CD1c-positive myeloid dendritic cell (primary cell): ENCODE measurements around the gene CFAP97D2.
A peak's percentile ranks its signal among the peaks of the same experiment; 100 is the strongest.
"Not testable (repeated sequence)": the region's sequence is repeated elsewhere in the genome, so short reads cannot be mapped to it uniquely, and the experiment has no call there.

Source experiments
- DNase-seq: peaks from one replicate; pipeline ENCODE4 v3.0.0-alpha.2; 2016; ENCODE audit errors: extremely low spot score

The CFAP97D2 gene

DNA sequence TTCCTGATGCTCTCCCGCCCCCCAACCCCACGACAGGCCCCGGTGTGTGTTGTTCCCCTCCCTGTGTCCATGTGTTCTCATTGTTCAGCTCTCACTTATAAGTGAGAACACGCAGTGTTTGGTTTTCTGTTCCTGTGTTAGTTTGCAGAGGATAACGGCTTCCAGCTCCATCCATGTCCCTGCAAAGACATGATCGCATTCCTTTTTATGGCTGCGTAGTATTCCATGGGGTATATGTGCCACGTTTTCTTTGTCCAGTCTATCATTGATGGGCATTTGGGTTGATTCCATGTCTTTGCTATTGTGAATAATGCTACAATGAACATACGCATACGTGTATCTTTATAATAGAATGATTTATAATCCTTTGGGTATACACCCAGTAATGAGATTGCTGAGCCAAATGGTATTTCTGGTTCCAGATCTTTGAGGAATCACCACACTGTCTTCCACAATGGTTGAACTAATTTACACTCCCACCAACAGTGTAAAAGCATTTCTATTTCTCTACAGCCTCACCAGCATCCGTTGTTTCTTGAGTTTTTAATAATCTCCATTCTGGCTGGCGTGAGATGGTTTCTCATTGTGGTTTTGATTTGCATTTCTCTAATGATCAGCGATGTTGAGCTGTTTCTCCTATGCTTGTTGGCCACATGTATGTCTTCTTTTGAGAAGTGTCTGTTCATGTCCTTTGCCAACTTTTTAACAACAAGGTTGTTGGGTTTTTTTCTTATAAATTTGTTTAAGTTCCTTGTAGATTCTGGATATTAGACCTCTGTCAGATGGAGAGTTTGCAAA lies 20.0 kb upstream of the CFAP97D2 start:
- not testable (repeated sequence) for DNase-seq

GRCh38 chr13:114161028-114161556 lies 18.0 kb upstream of the CFAP97D2 start:
- no peak for DNase-seq

GRCh38 chr13:114161644-114162532 lies 17.2 kb upstream of the CFAP97D2 start:
- peak; percentile 75 for DNase-seq

DNA sequence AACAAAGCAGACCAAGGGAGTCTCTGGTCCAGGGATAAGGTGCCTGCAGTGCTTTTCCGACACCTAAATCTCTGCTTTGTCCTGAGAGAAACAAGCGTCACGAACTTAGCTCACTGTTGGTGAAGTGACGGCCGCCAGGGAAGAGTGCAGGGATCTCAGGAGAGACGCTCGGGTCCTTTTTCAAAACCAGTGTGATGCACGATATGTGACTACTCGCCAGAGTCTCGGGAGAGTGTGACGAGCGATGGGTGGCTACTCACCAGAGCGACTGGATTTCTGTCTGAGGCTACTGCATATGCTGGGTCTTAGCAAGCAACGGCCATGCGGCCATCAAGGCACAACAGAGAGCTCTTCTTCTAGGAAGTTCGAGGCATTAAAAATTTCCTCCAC lies 16.5 kb upstream of the CFAP97D2 start:
- no peak for DNase-seq

DNA sequence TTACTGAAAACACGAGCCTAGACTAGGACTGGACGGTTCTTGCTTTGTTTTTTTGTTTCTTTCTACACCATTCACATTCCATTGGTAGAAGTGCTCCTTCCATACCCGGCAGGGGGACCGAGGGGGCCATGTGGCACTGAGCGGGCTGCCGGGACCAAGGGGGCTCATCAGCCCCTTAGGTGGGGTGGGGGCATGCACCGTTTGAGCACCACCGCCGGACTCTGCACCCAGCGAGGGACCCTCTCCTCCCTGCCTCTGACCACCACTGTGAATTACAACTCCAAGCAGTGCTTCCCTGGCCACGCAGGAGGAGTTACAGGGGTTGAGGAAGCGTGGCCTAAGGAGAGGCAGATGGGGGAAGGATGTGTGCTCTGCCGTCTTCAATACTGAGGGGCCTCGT lies 15.0 kb upstream of the CFAP97D2 start:
- no peak for DNase-seq

DNA sequence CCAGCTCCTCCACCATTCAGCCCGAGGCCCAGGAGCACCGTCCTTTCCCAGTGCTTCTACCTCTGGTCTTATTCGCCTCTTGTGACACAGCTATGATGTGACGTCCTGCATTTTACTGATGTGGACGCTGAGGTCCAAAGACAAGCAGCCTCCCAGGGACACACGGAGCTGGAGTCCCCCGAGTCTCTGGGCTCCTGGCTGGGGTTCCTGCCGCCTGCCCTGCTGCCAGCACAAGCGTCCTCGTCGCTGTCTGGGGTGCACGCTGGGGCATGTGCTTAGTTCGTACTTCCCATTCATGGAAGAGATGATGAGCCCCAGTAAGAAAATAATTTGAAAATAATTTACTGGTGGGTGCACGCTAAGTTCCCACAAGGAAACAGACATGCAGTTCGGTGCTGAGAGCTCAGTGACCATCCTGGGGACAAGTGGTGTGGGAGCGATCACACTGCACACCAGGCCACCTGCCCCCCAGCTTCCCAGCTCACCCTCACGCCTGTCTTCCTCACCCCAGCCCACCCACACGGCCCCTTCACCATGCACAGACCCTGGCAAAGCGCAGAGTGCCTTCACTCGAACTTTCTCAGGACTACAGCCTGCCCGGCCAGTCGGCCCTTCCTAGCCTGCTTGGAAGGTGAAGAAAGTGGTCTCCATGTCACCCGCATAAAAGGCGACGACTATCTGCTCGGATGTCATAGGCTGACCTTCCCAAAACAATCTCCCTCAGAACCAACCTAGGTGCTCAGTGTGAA lies 14.2 kb upstream of the CFAP97D2 start:
- no peak for DNase-seq

DNA sequence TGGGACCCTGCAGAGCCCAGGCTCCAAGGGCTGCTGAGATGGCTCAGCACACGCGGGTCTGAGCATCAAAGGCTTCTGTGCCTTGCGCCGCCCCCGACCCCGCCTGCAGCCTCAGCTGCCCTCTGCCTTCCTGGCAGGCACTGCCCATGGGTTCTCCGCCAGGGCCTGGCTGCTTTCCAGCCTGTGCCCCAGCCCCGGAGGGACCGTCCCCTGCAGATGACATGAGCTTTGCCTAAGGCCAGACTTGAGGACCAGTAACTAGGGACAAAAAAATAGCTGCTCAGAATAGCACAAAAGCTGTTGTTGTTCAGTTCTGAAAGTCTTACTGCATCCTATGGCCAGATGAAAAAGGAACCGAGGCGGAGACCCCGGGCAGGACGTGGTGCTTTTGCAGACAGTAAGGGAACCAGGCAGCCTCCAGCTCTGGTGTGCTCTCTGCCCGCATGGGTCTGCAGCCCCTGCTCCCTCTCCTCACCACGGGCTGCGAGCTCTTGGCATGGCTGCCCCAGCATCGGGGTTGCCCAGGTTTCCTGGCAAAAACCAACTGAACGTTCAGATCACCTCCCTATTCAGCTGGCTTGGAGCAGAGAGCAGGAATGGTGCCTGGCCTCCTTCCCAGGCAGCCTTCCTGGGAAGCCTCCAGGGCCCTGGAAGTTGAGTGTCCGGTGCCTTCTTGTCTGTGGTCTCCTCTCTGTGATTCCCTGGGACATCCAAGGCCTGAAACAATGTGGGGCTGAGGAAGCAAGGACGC lies 12.5 kb upstream of the CFAP97D2 start:
- DNase-seq: no peak

- DNase-seq: peak; percentile 52
Measured at GRCh38 chr13:114167426-114167825, 11.6 kb upstream of the CFAP97D2 start.

- no peak for DNase-seq
Measured at GRCh38 chr13:114167885-114168284, 11.2 kb upstream of the CFAP97D2 start.

DNA sequence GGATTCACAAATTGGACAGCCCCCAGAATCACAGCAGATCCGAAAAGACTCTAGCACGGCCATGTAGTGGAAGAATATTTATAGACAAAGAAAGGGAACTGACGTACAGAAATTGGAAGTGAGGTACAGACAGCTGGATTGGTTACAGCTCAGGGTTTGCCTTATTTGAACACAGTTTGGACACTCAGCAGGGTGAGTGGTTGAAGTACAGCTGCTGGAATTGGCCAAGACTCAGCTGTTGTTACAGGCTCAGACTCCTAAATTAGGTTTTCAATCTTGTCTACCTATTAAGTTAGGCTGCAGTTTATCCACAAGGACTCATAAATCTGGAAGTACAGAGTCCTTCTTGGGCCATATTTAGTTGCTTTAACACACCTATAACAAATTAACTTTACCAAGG lies 5.8 kb upstream of the CFAP97D2 start:
- DNase-seq: no peak

GRCh38 chr13:114173745-114174144 lies 5.3 kb upstream of the CFAP97D2 start:
- DNase-seq: no peak

- no peak for DNase-seq
Measured at GRCh38 chr13:114174529-114174961, 4.5 kb upstream of the CFAP97D2 start.

- not testable (repeated sequence) for DNase-seq
Measured at GRCh38 chr13:114176359-114176902, 2.6 kb upstream of the CFAP97D2 start.

GRCh38 chr13:114177245-114178010 lies 1.6 kb upstream of the CFAP97D2 start:
- peak; percentile 1 for DNase-seq

DNA sequence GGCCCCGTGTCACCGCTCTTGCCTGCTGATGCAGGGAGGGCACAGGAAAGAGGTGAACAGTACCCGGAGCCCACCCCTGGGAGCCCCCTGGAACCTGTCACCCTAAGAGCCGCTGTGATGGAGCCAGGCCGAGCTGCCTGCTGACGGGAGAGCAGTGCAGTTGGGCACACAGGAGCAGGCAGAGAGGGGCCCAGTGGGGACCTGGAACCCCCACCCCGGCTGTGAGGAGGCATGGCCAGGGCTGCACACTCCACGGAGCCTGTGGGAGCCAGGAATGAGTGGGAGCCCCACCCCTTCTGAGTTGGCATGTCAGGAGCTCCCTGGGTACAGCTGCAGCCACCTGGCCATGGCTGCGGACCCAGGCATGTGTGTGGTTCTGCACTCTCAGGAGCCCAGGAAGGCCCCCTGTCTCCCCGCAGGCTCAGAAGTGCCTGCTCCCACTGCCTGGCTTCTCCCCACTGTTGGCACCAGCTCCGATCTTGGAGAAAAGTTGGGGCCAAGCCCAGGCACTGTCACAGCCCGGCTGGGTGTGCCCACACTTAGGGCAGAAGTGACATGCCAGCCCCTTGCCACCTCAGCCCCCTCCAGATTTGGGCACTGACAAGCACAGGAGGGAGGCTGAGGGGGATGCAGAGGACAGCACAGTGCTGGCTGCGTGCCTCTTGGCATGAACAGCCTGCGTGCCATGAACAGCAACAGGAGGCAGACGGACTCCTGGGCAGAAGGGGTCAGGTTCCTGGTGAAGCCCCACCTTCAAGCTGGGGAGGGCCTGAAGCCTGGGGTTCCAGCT lies 6.3 kb downstream of the CFAP97D2 start:
- no peak for DNase-seq

DNA sequence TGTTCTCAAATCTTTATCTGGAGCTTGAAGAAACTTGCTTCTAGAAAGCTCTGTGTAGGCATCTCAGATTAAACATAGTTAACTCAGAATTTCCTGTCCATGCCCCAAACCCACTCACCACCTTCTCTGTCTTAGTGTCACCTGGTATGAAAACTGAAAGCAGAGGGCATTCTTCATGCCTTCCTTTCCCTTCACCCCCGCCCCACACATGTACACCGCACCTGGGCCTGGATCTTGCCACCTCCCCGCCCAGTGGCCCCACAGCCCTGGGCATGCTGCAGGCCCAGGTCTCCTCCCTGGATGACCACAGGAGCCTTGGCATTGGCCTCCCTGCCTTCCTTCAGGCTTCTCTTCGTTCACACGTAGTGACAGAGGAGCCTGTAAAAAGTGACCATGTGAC lies 15.8 kb downstream of the CFAP97D2 start:
- no peak for DNase-seq

DNA sequence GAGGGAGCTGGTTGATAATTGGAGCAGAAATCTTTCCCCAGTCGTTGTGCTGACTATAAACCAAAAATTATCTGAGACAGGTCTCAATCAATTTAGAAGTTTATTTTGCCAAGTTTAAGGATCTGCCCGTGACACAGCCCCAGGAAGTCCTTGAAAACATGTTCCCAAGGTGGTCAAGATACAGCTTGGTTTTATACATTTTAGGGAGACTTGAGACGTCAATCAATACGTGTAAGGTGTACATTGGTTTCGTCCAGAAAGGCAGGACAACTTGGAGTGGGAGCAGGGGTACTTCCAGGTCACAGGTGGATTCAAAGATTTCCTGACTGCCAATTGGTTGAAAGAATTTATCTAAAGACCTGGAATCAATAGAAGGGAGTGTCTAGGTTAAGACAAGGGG lies 17.6 kb downstream of the CFAP97D2 start:
- DNase-seq: no peak

DNA sequence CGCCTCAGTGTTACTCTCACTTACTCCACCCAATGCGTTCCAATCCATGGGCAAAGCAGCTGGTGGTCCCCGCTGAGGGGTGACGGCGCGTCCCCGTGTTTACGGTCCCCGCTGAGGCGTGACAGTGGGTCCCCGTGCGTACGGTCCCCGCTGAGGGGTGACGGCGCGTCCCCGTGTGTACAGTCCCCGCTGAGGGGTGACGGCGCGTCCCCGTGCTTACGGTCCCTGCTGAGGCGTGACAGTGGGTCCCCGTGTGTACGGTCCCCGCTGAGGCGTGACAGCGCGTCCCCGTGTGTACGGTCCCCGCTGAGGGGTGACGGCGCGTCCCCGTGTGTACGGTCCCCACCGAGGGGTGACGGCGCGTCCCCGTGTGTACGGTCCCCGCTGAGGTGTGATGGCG lies 19.5 kb downstream of the CFAP97D2 start:
- DNase-seq: no peak

DNA sequence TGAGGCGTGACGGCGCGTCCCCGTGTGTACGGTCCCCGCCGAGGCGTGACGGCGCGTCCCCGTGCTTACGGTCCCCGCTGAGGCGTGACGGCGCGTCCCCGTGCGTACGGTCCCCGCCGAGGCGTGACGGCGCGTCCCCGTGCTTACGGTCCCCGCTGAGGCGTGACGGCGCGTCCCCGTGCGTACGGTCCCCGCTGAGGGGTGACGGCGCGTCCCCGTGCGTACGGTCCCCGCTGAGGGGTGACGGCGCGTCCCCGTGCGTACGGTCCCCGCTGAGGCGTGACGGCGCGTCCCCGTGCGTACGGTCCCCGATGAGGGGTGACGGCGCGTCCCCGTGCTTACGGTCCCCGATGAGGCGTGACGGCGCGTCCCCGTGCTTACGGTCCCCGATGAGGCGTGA lies 20.5 kb downstream of the CFAP97D2 start:
- not testable (repeated sequence) for DNase-seq
